H1 (cell line): Measurements from ENCODE around the gene SPTBN1. TPM values are rescaled to one million over a fixed set of nuclear protein-coding genes. Genes with fewer than 3 reads are reported as not detected.

Experiments
- CTCF ChIA-PET: fragments of 300-600 bp; sonication (Branson Sonifier 250); formaldehyde crosslinking; loops from one replicate; lab custom pipeline; 2021; ENCODE audit not compliant: partially characterized antibody; lab: Charles Lee
- POLR2A ChIA-PET: fragments of 300-600 bp; sonication (Branson Sonifier 250); formaldehyde crosslinking; loops from one replicate; lab custom pipeline; 2021; ENCODE audit warnings: inconsistent platforms; ENCODE audit not compliant: partially characterized antibody; lab: Charles Lee
- DNase-seq, 2 experiments: peaks; one replicate each; pipeline versions ENCODE4 v3.0.0 to v3.0.0-alpha.2; 2010 to 2022; ENCODE audit warnings: low spot score in 2 of 2, low read depth in 1 of 2, mixed read lengths in 1 of 2
- FAIRE-seq: peaks from 2 replicates; lab custom pipeline; 2011; peaks lifted over from hg19 to GRCh38; lab: Jason Lieb, UNC
- H2AFZ ChIP-seq: 2 replicates; pipeline ENCODE4 v1.8.1; 2012; ENCODE audit warnings: low read length, inconsistent platforms
- H2AK5ac ChIP-seq: 2 replicates; pipeline ENCODE4 v1.6.1; 2013; ENCODE audit warnings: low read depth, low read length
- H2BK120ac ChIP-seq: replicated peaks from 2 replicates; pipeline ENCODE3; 2013; ENCODE audit warnings: low read depth, low read length, inconsistent platforms
- H2BK12ac ChIP-seq: 2 replicates; pipeline ENCODE4 v1.6.1; 2013; ENCODE audit warnings: low read depth, low read length
- H2BK15ac ChIP-seq: 2 replicates; pipeline ENCODE4 v1.6.1; 2013; ENCODE audit warnings: low read length
- H2BK20ac ChIP-seq: 2 replicates; pipeline ENCODE4 v1.6.1; 2013; ENCODE audit warnings: low read length
- H2BK5ac ChIP-seq: 2 replicates; pipeline ENCODE4 v1.6.1; 2013; ENCODE audit warnings: low read depth, low read length
- H3K14ac ChIP-seq: 2 replicates; pipeline ENCODE4 v1.6.1; 2013; ENCODE audit warnings: inconsistent platforms; ENCODE audit not compliant: insufficient read length
- H3K18ac ChIP-seq: 2 replicates; pipeline ENCODE4 v1.6.1; 2013; ENCODE audit warnings: low read length; ENCODE audit errors: extremely low read depth
- H3K23ac ChIP-seq: 2 replicates; pipeline ENCODE4 v1.6.1; 2013; ENCODE audit warnings: inconsistent platforms; ENCODE audit not compliant: insufficient read length
- H3K23me2 ChIP-seq: 2 replicates; pipeline ENCODE4 v1.6.1; 2013; ENCODE audit warnings: low read depth, low read length
- H3K27ac ChIP-seq: 2 replicates; pipeline ENCODE4 v1.6.1; 2011; ENCODE audit warnings: low read depth, low read length, inconsistent platforms
- H3K27me3 ChIP-seq, 4 experiments: replicated peaks in 1 of 4; 1 replicate in 1 of 4; 2 replicates in 3 of 4; pipeline versions ENCODE4 v1.6.1 to v1.8.1; 2011 to 2013; ENCODE audit warnings: low read length in 3 of 4, mild to moderate bottlenecking in 3 of 4, inconsistent platforms in 2 of 4, mixed read lengths in 2 of 4, moderate library complexity in 1 of 4; ENCODE audit not compliant: control insufficient read depth in 3 of 4, insufficient read depth in 3 of 4; ENCODE audit errors: extremely low read depth in 1 of 4
- H3K36me3 ChIP-seq, 4 experiments: 2 replicates each; pipeline versions ENCODE4 v1.6.1 to v1.8.1; 2011 to 2013; ENCODE audit warnings: mild to moderate bottlenecking in 4 of 4, low read length in 3 of 4, moderate library complexity in 2 of 4, control low read depth in 1 of 4, inconsistent platforms in 1 of 4; ENCODE audit not compliant: insufficient read depth in 4 of 4, control insufficient read depth in 2 of 4
- H3K4ac ChIP-seq: replicated peaks from 2 replicates; pipeline ENCODE3; 2013; ENCODE audit warnings: low read length, low read depth, mixed read lengths, inconsistent platforms; ENCODE audit not compliant: insufficient read length
- H3K4me1 ChIP-seq, 4 experiments: replicated peaks in 1 of 4; 1 replicate in 1 of 4; 2 replicates in 3 of 4; pipeline versions ENCODE4 v1.6.1 to v1.8.1; 2011 to 2013; ENCODE audit warnings: low read length in 3 of 4, inconsistent platforms in 2 of 4, mixed read lengths in 1 of 4; ENCODE audit not compliant: insufficient read depth in 4 of 4, control insufficient read depth in 3 of 4
- H3K4me2 ChIP-seq, 2 experiments: 2 replicates each; pipeline versions ENCODE4 v1.6.1 to v1.8.1; 2011 to 2013; ENCODE audit warnings: low read depth in 2 of 2, low read length in 2 of 2, control low read depth in 1 of 2, inconsistent platforms in 1 of 2, mild to moderate bottlenecking in 1 of 2; ENCODE audit not compliant: insufficient read depth in 1 of 2
- H3K4me3 ChIP-seq, 4 experiments: fragments of 200-600, 300-600 bp in 1 of 4; sonication (generic), shearing (Covaris generic), sonication (Bioruptor Twin) in 1 of 4; 2 replicates each; pipeline versions ENCODE4 v1.5.1 to v1.8.1; 2011 to 2016; ENCODE audit warnings: low read length in 4 of 4, low read depth in 3 of 4, control low read depth in 2 of 4, inconsistent platforms in 2 of 4, mild to moderate bottlenecking in 2 of 4, mixed read lengths in 1 of 4, moderate library complexity in 1 of 4; ENCODE audit not compliant: insufficient read depth in 2 of 4; ENCODE audit errors: extremely low read depth in 1 of 4
- H3K56ac ChIP-seq: replicated peaks from 2 replicates; pipeline ENCODE3; 2013; ENCODE audit warnings: low read depth, mild to moderate bottlenecking, mixed read lengths, low read length, inconsistent platforms; ENCODE audit not compliant: insufficient read length
- H3K79me1 ChIP-seq: 2 replicates; pipeline ENCODE4 v1.6.1; 2013; ENCODE audit warnings: low read depth, low read length, control low read depth
- H3K79me2 ChIP-seq, 2 experiments: 2 replicates each; pipeline versions ENCODE4 v1.6.1 to v1.8.1; 2012 to 2013; ENCODE audit warnings: low read length in 2 of 2, mild to moderate bottlenecking in 2 of 2, inconsistent platforms in 1 of 2; ENCODE audit not compliant: insufficient read depth in 2 of 2, control insufficient read depth in 1 of 2
- H3K9ac ChIP-seq, 4 experiments: replicated peaks in 1 of 4; 1 replicate in 1 of 4; 2 replicates in 3 of 4; pipeline versions ENCODE4 v1.6.1 to v1.8.1; 2011 to 2013; ENCODE audit warnings: low read depth in 3 of 4, low read length in 3 of 4, control low read depth in 2 of 4, mild to moderate bottlenecking in 2 of 4, moderate library complexity in 2 of 4, inconsistent platforms in 1 of 4; ENCODE audit errors: extremely low read depth in 1 of 4
- H3K9me3 ChIP-seq, 2 experiments: 2 replicates each; pipeline versions ENCODE4 v1.6.1 to v1.8.1; 2012 to 2013; ENCODE audit warnings: mild to moderate bottlenecking in 2 of 2, moderate library complexity in 2 of 2, control low read depth in 1 of 2, inconsistent platforms in 1 of 2, low read depth in 1 of 2, low read length in 1 of 2, mixed read lengths in 1 of 2; ENCODE audit not compliant: insufficient read depth in 2 of 2
- H4K20me1 ChIP-seq, 2 experiments: replicated peaks in 1 of 2; 2 replicates each; pipeline versions ENCODE3 to v1.8.1; 2011 to 2013; ENCODE audit warnings: inconsistent platforms in 2 of 2, low read length in 2 of 2, mild to moderate bottlenecking in 1 of 2; ENCODE audit not compliant: insufficient read depth in 2 of 2, control insufficient read depth in 1 of 2
- H4K5ac ChIP-seq: 2 replicates; pipeline ENCODE4 v1.6.1; 2013; ENCODE audit warnings: low read length, low read depth, mixed read lengths, inconsistent platforms; ENCODE audit not compliant: insufficient read length
- H4K8ac ChIP-seq: 2 replicates; pipeline ENCODE4 v1.8.0; 2013; ENCODE audit warnings: mild to moderate bottlenecking, moderate library complexity, low read length, inconsistent platforms; ENCODE audit not compliant: insufficient read depth; ENCODE audit errors: extremely low read depth
- H4K91ac ChIP-seq: replicated peaks from 2 replicates; pipeline ENCODE3; 2013; ENCODE audit warnings: low read length, mixed read lengths, inconsistent platforms; ENCODE audit not compliant: insufficient read length
- SAP30 ChIP-seq: fragments of 300-600 bp; sonication (generic); IDR thresholded peaks from 2 replicates; pipeline ENCODE4 v1.7.1; 2012; ENCODE audit warnings: low read length, moderate library complexity, mild to moderate bottlenecking, inconsistent platforms; ENCODE audit not compliant: insufficient read depth, insufficient replicate concordance
- WGBS, 2 experiments: shearing (Covaris generic) in 1 of 2; methylation state at CpG; one replicate each; pipeline versions ENCODE4 v1.1.6 to v1.1.7; 2013 to 2015; ENCODE audit warnings: low lambda C conversion rate in 2 of 2, mixed read lengths in 2 of 2, inconsistent platforms in 1 of 2, low coverage in 1 of 2, missing lambda C conversion rate in 1 of 2; ENCODE audit not compliant: insufficient replicate concordance in 2 of 2, insufficient coverage in 1 of 2, insufficient read length in 1 of 2; ENCODE audit errors: extremely low coverage in 1 of 2, missing lambda C conversion rate in 1 of 2; 5-methylcytosine and 5-hydroxymethylcytosine counted together
- polyA plus RNA-seq, 7 experiments: library from polyadenylated mRNA; depleted of rRNA in 3 of 7; stranded (reverse) in 5 of 7; unstranded in 2 of 7; fragments of >200 nt in 5 of 7; fragments of 200-250 nt in 2 of 7; gene quantifications; 1 replicate in 5 of 7; 2 replicates in 1 of 7; 4 replicates in 1 of 7; pipeline versions ENCODE4 v1.2.1 to v1.2.3, GENCODE V29; 2011 to 2013; ENCODE audit warnings: missing spikeins in 2 of 7, mixed read lengths in 2 of 7
- total RNA-seq: library from RNA; stranded (reverse); fragmentation: NEBNext Ultra II Directional; extraction: Animal tissue kit (Norgen Biotek cat#: 25700); gene quantifications from 2 replicates; pipeline ENCODE4 v1.2.1, GENCODE V29; 2021

SPTBN1 gene
- total and polyA plus RNA-seq, 2 of the 8 experiments (the other 6 are each of a cell fraction or from before 2014, with no cell fraction given): 31.8 to 180 TPM

DNA sequence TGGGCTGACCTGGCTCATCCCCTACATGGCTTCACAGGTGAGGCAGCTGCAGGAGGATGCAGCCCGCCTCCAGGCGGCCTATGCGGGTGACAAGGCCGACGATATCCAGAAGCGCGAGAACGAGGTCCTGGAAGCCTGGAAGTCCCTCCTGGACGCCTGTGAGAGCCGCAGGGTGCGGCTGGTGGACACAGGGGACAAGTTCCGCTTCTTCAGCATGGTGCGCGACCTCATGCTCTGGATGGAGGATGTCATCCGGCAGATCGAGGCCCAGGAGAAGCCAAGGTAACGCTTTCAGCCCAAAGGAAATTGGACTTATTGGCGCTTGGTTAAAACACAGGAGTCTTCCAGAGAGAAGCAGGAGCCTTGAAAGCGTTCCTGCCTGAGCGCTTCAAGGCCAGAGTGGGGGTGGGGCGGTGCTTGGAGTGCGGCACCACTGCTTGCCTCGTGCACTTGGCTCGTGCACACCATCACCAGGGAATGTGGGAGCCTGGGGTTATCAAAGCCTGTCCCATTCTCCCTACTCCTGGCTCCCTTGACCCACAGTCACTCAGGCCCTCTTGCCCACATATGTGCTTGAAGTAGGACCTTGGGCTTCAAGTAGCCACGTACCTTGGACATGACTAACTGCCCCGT is 197.6 kb downstream of the SPTBN1 start:
- Histone ChIP-seq H4K20me1 (peaks cover 4 to 5% of the 10 kb centered on the region in 2 experiments), H2BK5ac (no peak overlapping the region), H3K4ac (no peak overlapping the region), H4K8ac (no peak overlapping the region), H3K4me3 (no peak overlapping the region), H3K9me3 (no peaks in the 10 kb centered on the region), H2BK12ac (no peak overlapping the region), H2BK15ac (no peak overlapping the region), H3K18ac (no peak overlapping the region), H3K27ac (no peak overlapping the region), H2AK5ac (no peak overlapping the region), H3K56ac (no peak overlapping the region), H3K23me2 (no peaks in the 10 kb centered on the region), H2BK20ac (no peak overlapping the region), H2BK120ac (no peak overlapping the region), H3K23ac (no peak overlapping the region), H2AFZ (no peak overlapping the region), H3K79me1 (no peaks in the 10 kb centered on the region; the same call in 1 of the 2 replicates), H3K27me3 (no peaks in the 10 kb centered on the region), H3K4me1 (no peaks in the 10 kb centered on the region), H4K91ac (no peak overlapping the region), H3K9ac (no peak overlapping the region), H4K5ac (no peak overlapping the region), H3K4me2 (no peak overlapping the region), H3K79me2 (no peaks in the 10 kb centered on the region), H3K14ac (no peak overlapping the region), H3K36me3 (peaks cover 41 to 93% (median 69%) of the 10 kb centered on the region in 4 experiments)
- 90% methylated on average over 25 of the region's 26 CpGs; no CpG with 5 or more reads in 1 of the 2 experiments for WGBS, 2 experiments
- no peak for FAIRE-seq
- POLR2A ChIA-PET: no interaction called here
- no peak for DNase-seq
- CTCF ChIA-PET: interaction anchor here (1.4 to 5.5 kb wide), 3 partner anchors 12 to 151 kb away, joined by 3 to 47 read pairs (median 37); no protein-coding TSS in a partner anchor
- TF ChIP-seq SAP30: no peak
